NCI-H774 (cell line): ENCODE data around the gene ZNF20.

Experiments
- DNase-seq: peaks from one replicate; lab custom pipeline; 2025; lab: John Stamatoyannopoulos, UW

The ZNF20 gene

GRCh38 chr19:12139885-12140544 is at the start of gene ZNF20:
Gene ZNF20 (minus strand): TSS chr19:12140350. CDS start chr19:12140182, 168 bp downstream.
- DNase-seq: peak; percentile 89

- DNase-seq: no peak
These were observed 47.5 kb upstream of the ZNF20 start for GRCh38 chr19:12187625-12188024.

- DNase-seq: no peak
These were observed 40.2 kb upstream of the ZNF20 start for GRCh38 chr19:12180377-12180776.

- no peak for DNase-seq
These were observed 26.5 kb upstream of the ZNF20 start for GRCh38 chr19:12166626-12167025.

- no peak for DNase-seq
These were observed 23.7 kb upstream of the ZNF20 start for GRCh38 chr19:12163826-12164225.

GRCh38 chr19:12162882-12163806 is 23.0 kb upstream of the ZNF20 start, which contains the start of gene ZNF136:
Gene ZNF136 (plus strand): TSS chr19:12163096. CDS start chr19:12163204, 108 bp downstream.
- DNase-seq: peak; percentile 91

- no peak for DNase-seq
These were observed 22.3 kb upstream of the ZNF20 start for GRCh38 chr19:12162513-12162881.

GRCh38 chr19:12159773-12160414 is 19.7 kb upstream of the ZNF20 start:
- DNase-seq: no peak

GRCh38 chr19:12156223-12157058 is 16.3 kb upstream of the ZNF20 start, which contains the start of gene ZNF625:
Gene ZNF625 (minus strand): TSS chr19:12156734. CDS start chr19:12156558, 176 bp downstream.
- peak; percentile 79 for DNase-seq

GRCh38 chr19:12155324-12155860 is 15.2 kb upstream of the ZNF20 start:
- no peak for DNase-seq

- DNase-seq: no peak
These were observed 5.2 kb upstream of the ZNF20 start for GRCh38 chr19:12145348-12145747.

- DNase-seq: no peak
These were observed 1.2 kb upstream of the ZNF20 start for GRCh38 chr19:12141405-12141736.

GRCh38 chr19:12140545-12141404 is 625 bp upstream of the ZNF20 start:
- peak; percentile 82 for DNase-seq

GRCh38 chr19:12139269-12139668 is 881 bp downstream of the ZNF20 start:
- no peak for DNase-seq

- no peak for DNase-seq
These were observed 2.8 kb downstream of the ZNF20 start for GRCh38 chr19:12137221-12137940.

GRCh38 chr19:12133069-12133468 is 7.1 kb downstream of the ZNF20 start:
- DNase-seq: no peak

GRCh38 chr19:12126707-12127106 is 13.4 kb downstream of the ZNF20 start:
- no peak for DNase-seq

GRCh38 chr19:12117201-12117970 is 22.8 kb downstream of the ZNF20 start:
- DNase-seq: no peak

- no peak for DNase-seq
These were observed 27.0 kb downstream of the ZNF20 start for GRCh38 chr19:12113121-12113520.
